ENCODE measurements around the gene ABCF1.

ABCF1 gene

DNA sequence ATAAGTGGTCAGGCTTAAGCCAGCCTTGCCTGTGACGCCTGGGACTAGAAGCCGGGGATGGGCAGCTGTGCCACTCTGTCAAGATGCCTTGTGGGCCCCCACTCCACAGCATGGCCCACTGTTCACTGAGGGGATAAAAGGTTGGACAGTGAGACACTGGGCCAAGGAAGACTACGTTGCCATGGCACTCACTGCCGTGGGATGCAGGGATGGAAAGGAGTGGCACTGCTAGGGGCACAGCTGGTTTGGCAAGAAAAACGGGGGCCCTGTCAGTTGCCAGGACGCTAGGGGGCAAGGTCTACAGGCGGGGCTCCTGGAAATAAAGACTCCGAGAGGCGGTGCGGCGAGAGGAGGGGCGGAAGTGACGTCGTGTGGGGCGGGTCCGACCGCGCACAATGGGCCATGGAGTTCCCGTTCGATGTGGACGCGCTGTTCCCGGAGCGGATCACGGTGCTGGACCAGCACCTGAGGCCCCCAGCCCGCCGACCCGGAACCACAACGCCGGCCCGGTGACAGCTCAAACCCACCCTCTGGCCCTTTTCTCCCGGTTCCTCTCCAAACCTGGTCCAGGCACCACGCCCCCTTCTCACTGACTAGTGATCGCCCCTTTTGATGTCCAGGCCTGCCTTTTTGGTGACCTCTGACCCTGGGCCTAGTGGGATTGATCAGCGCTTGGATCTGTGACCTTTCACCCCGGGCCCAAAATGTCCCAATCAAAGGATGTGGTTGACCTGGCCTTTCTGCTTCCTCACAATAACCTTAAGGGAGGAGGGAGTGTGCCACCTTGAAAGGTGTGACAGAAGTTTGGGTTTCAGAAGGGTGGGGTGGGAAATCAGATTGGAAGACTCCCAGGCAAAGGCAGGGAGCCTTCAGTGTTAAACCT lies 55.5 kb downstream of the ABCF1 start, which contains the start of gene ATAT1:
ATAT1 (plus strand) TSS at position 391 of the 883 bp plus-strand sequence.
- in situ Hi-C loops (cut with HindIII; ENCODE audit: low pct_unique_long_range_greater_than_20kb, low sequenced_read_pairs) = no loop called here
- peak; percentile 82 to 90 for DNase-seq (ENCODE audit: low read depth in 1 of 2, low spot score in 1 of 2)
- TF ChIP-seq JUND (IDR thresholded peaks at IDR 0.05; ENCODE audit: low read depth) = 0 out of 2 replicates have a peak, but pooled peaks have one; percentile 48

DNA sequence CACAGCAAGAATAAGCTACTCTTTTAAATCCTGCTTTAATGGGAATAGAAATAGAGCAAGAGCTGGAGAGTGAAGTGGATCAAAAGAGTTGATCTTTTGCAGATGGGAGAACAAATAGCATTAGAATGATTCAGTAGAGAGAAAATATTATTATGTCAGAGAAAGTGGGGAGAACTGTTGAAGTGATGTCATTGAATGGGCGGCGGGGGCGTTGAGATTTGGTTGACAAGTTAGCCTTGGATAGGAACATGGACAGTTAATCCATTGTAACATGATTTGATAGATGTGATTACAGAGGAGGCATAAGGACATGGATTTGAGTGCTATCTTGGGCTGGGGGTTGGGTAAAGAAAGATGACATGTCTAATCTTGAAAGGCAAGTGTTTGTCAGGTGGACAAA lies 64.6 kb downstream of the ABCF1 start:
- DNase-seq (ENCODE audit: low read depth in 1 of 2, low spot score in 1 of 2) = no peak
- in situ Hi-C loops (cut with HindIII; ENCODE audit: low pct_unique_long_range_greater_than_20kb, low sequenced_read_pairs) = no loop called here
- TF ChIP-seq JUND (IDR thresholded peaks at IDR 0.05; ENCODE audit: low read depth) = no peak

DNA sequence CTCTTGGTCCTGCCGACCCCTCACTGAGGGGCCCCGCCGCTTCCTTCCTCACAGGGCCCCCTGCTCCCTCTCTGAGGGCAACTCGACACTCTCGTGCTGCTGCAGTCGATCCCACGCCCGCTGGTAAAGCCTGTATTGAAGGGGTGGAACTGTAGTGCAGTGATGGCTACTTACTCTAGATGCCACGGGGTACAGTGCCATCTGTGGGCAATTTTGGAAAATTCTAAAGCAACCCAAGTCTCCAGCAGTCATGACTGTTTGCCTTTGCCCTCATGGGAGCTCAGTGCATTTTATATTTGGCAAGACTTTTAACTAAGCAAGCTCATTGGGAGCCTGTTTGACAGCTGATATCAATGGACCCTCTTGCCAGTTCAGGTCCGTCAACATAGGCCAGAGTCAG lies 69.2 kb downstream of the ABCF1 start:
- no peak for TF ChIP-seq JUND (IDR thresholded peaks at IDR 0.05; ENCODE audit: low read depth)
- in situ Hi-C loops (cut with HindIII; ENCODE audit: low pct_unique_long_range_greater_than_20kb, low sequenced_read_pairs) = no loop called here
- peak in 1 of 2 experiments; percentile 37 for DNase-seq (ENCODE audit: low read depth in 1 of 2, low spot score in 1 of 2)

DNA sequence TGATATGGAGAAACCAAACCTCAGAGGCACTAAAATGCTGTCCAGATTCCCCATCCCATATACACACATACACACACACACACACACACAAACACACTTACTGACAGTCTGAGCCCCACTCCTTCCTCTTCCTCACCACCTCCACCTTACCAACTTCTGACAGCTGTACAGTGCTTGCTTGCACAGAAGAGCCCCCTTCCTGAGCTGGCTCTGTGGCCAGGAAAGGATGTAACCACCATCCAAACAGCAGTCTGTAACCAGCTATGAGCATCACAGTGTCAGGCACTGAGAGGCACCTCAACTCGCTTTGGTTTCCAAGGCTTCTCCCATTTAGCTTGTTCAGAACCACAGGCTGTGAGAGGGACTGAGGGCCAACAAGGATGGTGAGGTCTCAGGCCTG lies 69.8 kb downstream of the ABCF1 start:
- in situ Hi-C loops (cut with HindIII; ENCODE audit: low pct_unique_long_range_greater_than_20kb, low sequenced_read_pairs) = no loop called here
- no peak for DNase-seq (ENCODE audit: low read depth in 1 of 2, low spot score in 1 of 2)
- no peak for TF ChIP-seq JUND (IDR thresholded peaks at IDR 0.05; ENCODE audit: low read depth)
